HG02840 (cell line): ENCODE data around the gene CAMK2D.

Source experiments
- ATAC-seq: cut with Tn5 transposase; IDR thresholded peaks from one replicate; pipeline ENCODE4 v1.9.1; 2021; ENCODE audit warnings: mild to moderate bottlenecking, moderate library complexity, moderate number of reproducible peaks; ENCODE audit not compliant: unreplicated experiment, low FRiP score

The CAMK2D gene

GRCh38 chr4:113497154-113497884 is 264.2 kb downstream of the CAMK2D start:
- ATAC-seq: no peak

GRCh38 chr4:113496698-113497097 is 264.8 kb downstream of the CAMK2D start:
- no peak for ATAC-seq

DNA sequence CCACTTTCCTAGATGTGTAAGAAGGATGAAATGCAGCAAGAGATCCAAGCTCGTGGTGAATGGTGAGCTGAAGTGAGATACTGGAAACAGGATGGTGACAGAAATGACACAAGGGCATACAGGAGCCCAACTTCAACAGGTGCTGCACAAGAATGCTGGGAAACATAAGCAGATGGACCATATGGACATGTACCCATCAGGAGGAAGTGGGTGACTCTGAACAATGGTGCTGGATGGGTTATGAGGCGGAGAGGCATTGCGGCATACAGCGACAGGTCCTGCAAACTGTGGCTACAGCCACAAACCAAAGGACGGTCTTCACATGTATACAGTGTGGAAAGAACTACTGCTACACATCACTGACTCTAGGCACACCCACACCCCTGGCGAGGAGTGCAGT is 265.7 kb downstream of the CAMK2D start:
- no peak for ATAC-seq

GRCh38 chr4:113483131-113483530 is 278.4 kb downstream of the CAMK2D start:
- ATAC-seq: no peak

- no peak for ATAC-seq
Observed at GRCh38 chr4:113482325-113482724, 279.2 kb downstream of the CAMK2D start.

GRCh38 chr4:113481820-113482219 is 279.7 kb downstream of the CAMK2D start:
- ATAC-seq: no peak

DNA sequence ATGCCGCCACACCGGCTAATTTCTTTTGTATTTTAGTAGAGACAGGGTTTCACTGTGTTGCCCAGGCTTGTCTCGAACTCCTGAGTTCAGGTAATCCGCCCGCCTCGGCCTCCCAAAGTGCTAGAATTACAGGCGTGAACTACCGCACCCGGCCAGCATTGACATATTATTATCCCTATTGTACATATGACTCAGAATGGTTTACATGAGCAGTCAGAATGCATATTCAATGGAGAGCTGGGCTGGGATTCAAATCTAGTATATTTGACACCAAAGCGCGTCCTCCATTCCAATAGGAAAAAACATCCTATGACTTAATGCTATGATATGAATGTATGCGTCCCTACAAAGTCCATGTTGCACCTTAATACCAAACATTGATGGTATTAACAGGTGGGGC is 281.4 kb downstream of the CAMK2D start:
- no peak for ATAC-seq

GRCh38 chr4:113478032-113478431 is 283.5 kb downstream of the CAMK2D start:
- no peak for ATAC-seq

DNA sequence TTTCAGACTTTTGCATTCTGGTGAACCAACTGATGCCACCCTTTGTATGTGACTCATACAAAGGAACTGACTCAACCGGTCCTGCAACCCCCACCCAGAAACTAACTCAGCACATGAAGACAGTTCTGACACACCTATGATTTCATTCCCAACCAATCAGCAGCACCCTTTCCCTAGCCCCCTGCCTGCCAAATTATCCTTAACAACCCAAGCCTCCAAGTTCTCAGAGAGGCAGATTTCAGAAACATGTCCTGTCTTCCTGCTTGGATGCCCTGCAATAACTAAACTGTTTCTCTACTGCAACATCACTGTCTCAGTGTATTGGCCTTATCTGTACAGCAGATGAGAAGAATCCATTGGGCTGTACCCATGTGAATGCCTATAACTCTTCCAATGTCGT is 284.7 kb downstream of the CAMK2D start:
- ATAC-seq: no peak

GRCh38 chr4:113474017-113474416 is 287.5 kb downstream of the CAMK2D start:
- no peak for ATAC-seq

GRCh38 chr4:113472864-113473263 is 288.7 kb downstream of the CAMK2D start:
- ATAC-seq: no peak

GRCh38 chr4:113471146-113471860 is 290.2 kb downstream of the CAMK2D start:
- no peak for ATAC-seq

- ATAC-seq: no peak
Observed at GRCh38 chr4:113469926-113470325, 291.6 kb downstream of the CAMK2D start.

GRCh38 chr4:113469023-113469390 is 292.5 kb downstream of the CAMK2D start:
- no peak for ATAC-seq

GRCh38 chr4:113468165-113469022 is 293.1 kb downstream of the CAMK2D start:
- ATAC-seq: no peak

DNA sequence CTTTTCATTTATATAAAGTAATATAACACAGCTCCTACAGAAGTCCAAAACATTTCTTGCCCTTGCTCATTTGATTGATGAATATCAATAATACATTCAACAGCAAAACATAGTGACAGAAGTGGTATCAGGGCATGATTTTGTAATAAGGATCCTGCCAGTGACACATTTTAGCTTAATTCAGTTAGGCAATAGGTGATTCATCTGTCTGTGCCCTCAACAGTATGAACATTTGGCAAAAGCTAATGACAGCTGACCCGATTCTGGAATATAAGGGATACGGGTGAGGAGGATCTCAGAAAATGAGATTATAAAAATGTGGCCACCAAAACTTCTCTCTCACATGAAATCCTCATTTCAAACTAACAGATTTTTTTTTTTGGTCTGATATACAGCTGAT is 294.0 kb downstream of the CAMK2D start:
- ATAC-seq: no peak

DNA sequence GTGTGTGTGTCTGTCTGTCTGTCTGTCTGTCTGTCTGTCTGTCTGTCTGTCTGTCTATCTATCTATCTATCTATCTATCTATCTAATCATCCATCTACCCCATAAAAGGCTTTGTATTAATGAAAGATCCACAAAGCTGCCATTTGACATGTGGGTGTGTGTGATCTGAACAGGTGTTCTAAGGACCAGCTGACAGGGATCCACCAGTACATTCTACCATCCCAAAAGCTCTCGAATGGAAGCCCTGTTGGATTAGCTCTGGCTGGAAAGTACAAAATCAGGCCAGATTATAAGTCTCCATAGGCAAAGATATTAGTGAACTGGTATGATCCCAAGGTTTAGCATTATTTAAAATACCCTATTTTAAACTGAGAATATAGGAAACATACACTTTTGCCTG is 299.3 kb downstream of the CAMK2D start:
- no peak for ATAC-seq

GRCh38 chr4:113461281-113461680 is 300.3 kb downstream of the CAMK2D start:
- no peak for ATAC-seq

GRCh38 chr4:113457886-113458285 is 303.7 kb downstream of the CAMK2D start:
- no peak for ATAC-seq

DNA sequence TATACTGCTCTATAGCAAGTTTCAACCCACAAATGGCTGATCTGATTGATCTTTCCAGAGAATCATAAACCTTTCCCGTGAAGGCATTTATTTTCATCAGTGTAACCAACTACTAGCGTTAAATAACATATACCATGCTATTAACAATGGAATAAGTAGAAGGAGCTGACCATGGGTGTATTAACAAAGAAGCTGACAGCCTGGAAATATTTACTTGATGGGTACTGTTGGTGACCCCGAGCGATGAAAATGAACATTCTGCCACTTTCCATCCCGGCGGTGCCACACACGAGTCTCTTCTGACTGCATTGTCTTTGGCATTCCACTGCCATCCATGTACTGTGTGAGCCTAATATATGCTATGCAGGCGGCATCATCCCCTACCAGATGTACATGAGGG is 304.4 kb downstream of the CAMK2D start:
- no peak for ATAC-seq

GRCh38 chr4:113455061-113455460 is 306.5 kb downstream of the CAMK2D start:
- no peak for ATAC-seq
